ENCODE measurements around the gene TYMP. TPM values are rescaled to one million over a fixed set of nuclear protein-coding genes. Genes with fewer than 3 reads are reported as not detected.

TYMP gene
- total and polyA plus RNA-seq, 2 donors (not counting 3 experiments of a cell fraction or from before 2014, with no cell fraction given), result 2.0 to 2.4 TPM

DNA sequence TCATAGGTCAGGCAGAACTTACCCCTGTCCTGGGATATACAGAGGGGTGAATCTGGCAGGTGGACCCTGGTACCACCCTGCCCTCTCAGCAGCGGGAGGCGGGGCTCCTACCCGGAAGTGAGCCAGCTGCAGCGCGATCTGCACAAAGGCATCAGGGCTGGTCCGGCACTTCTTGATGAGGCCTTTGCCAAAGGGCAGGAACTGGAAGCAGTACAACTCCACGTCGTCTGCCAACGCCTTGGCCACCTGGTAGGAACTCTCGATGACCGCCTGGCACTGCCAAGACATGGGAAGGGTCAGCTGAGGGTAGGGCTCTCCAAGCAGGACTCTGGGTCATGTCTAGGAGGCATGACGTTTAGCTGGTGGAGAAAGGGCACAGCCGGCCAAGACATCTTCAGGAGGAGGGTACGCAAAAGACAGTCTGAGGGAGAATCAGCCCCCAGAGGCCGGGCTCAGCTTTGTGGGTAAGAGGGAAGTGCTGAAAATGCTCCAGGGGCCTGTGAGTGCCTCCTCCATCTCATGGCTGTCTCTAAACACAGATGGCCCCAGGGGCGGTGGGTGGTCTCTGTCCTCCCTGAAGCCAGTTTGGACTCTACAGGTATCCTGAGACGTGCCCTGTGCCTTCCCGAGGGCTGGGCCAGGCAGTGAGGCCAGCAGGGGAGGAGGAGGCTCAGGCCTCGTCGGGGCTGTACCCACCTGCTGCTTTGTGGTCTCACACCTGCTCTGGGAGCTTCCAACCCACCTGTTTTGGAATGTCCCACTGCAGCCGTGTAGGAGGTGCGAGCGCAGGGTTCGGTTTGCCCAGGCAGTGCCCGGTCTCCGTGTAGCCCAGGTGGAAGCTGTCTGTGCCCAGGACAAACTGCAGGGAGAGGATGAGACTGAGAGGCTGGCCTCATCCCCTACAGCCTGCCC lies 41.7 kb upstream of the TYMP start:
- H3K4me2 ChIP-seq (ENCODE audit: insufficient read depth, low read length), result no peak overlapping the region
- no peaks in the 10 kb centered on the region for H3K9me3 ChIP-seq (replicated peaks; ENCODE audit: control insufficient read depth, insufficient read depth, low read length)
- no peak overlapping the region for H3K27ac ChIP-seq (ENCODE audit: insufficient read depth, low read depth, low read length)
- dilution Hi-C loops (cut with MboI; ENCODE audit: extremely low pct_ligation_motif_present, low sequenced_read_pairs), result no loop called here
- BruUV-seq (replicated peaks), result no TSS peak
- H3K9me1 ChIP-seq (replicated peaks; ENCODE audit: control insufficient read depth, extremely low read depth, insufficient read depth, low read length), result no peaks in the 10 kb centered on the region
- no peaks in the 10 kb centered on the region for H3K27me3 ChIP-seq (ENCODE audit: control insufficient read depth in 2 of 2, insufficient read depth in 2 of 2, low read length in 2 of 2)
- ChIA-PET CTCF (interaction anchor here (2.5 kb wide), 2 partner anchors 9 to 49 kb away, joined by 7 to 12 read pairs; partner anchors contain the start of gene SYCE3), POLR2A (no interaction called here)
- no peaks in the 10 kb centered on the region for H3K36me3 ChIP-seq (ENCODE audit: control insufficient read depth in 2 of 2, extremely low read depth in 1 of 2, insufficient read depth in 2 of 2, low read length in 2 of 2)
- H3K79me2 ChIP-seq (ENCODE audit: control insufficient read depth, insufficient read depth, low read length), result no peaks in the 10 kb centered on the region
- H3K9ac ChIP-seq (replicated peaks; ENCODE audit: extremely low read depth, insufficient read depth, low read length), result no peak overlapping the region
- H3K4me3 ChIP-seq (replicated peaks in 1 of 3; ENCODE audit: insufficient read depth in 1 of 3, low read depth in 1 of 3, low read length in 3 of 3), result no peak overlapping the region
- TF ChIP-seq MYC (IDR thresholded peaks at IDR 0.05; ENCODE audit: low read depth, low read length) (no peak), GATA2 (IDR thresholded peaks at IDR 0.05; ENCODE audit: insufficient read depth, insufficient read length, low read depth, low read length) (no peak), POLR2A (IDR thresholded peaks at IDR 0.05; ENCODE audit: low read depth, low read length) (no peak), POLR2AphosphoS5 (IDR thresholded peaks at IDR 0.05; ENCODE audit: insufficient read depth, low read depth, low read length) (no peak), FOS (IDR thresholded peaks at IDR 0.05; ENCODE audit: borderline replicate concordance, insufficient read depth, low read length) (no peak), EZH2 (IDR thresholded peaks at IDR 0.05; ENCODE audit: borderline replicate concordance, low read depth, low read length, severe bottlenecking) (no peak), JUN (IDR thresholded peaks at IDR 0.05; ENCODE audit: borderline replicate concordance, insufficient read depth, insufficient read length, low read depth) (no peak)
- TF ChIP-seq, protein P1, sequence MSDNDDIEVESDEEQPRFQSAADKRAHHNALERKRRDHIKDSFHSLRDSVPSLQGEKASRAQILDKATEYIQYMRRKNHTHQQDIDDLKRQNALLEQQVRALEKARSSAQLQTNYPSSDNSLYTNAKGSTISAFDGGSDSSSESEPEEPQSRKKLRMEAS (IDR thresholded peaks at IDR 0.05; ENCODE audit: insufficient read depth, insufficient read length), result no peak
- TF ChIP-seq, protein P2, sequence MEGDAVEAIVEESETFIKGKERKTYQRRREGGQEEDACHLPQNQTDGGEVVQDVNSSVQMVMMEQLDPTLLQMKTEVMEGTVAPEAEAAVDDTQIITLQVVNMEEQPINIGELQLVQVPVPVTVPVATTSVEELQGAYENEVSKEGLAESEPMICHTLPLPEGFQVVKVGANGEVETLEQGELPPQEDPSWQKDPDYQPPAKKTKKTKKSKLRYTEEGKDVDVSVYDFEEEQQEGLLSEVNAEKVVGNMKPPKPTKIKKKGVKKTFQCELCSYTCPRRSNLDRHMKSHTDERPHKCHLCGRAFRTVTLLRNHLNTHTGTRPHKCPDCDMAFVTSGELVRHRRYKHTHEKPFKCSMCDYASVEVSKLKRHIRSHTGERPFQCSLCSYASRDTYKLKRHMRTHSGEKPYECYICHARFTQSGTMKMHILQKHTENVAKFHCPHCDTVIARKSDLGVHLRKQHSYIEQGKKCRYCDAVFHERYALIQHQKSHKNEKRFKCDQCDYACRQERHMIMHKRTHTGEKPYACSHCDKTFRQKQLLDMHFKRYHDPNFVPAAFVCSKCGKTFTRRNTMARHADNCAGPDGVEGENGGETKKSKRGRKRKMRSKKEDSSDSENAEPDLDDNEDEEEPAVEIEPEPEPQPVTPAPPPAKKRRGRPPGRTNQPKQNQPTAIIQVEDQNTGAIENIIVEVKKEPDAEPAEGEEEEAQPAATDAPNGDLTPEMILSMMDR (IDR thresholded peaks at IDR 0.05; ENCODE audit: extremely low read depth in 1 of 2, insufficient read depth in 1 of 2, low read depth in 1 of 2, low read length in 2 of 2), result no peak
- no peak for DNase-seq (ENCODE audit: low read depth, low spot score)
- no peaks in the 10 kb centered on the region for H3K4me1 ChIP-seq (ENCODE audit: control insufficient read depth, extremely low read depth, insufficient read depth, low read length)
- H4K20me1 ChIP-seq (replicated peaks; ENCODE audit: control insufficient read depth, extremely low read depth, insufficient read depth, low read length), result no peaks in the 10 kb centered on the region
- no peak overlapping the region for H2AFZ ChIP-seq (ENCODE audit: low read depth, low read length)
- FAIRE-seq, result no peak
- intact Hi-C loops (cut with micrococcal nuclease), result no loop called here

Measured in endothelial cell of umbilical vein (primary cell).